OCI-LY7 (cell line): ENCODE results near the gene E2F3. TPM values are rescaled to one million over a fixed set of nuclear protein-coding genes. Genes with fewer than 3 reads are reported as not detected.

Experiments
- BruUV-seq: library from RNA; stranded (reverse); fragments of 400-500 nt; replicated peaks from 2 replicates; lab custom pipeline; 2021; lab: Mats Ljungman, UMichigan
- CTCF ChIA-PET: fragments of 300-600 bp; sonication (Branson Sonifier 250); formaldehyde crosslinking; loops from one replicate; lab custom pipeline; 2022; ENCODE audit warnings: antibody characterized with exemption; ENCODE audit not compliant: unreplicated experiment; lab: Charles Lee
- POLR2A ChIA-PET: fragments of 300-600 bp; sonication (Branson Sonifier 250); formaldehyde crosslinking; loops from one replicate; lab custom pipeline; 2022; ENCODE audit warnings: antibody characterized with exemption; lab: Charles Lee
- DNase-seq: peaks from one replicate; pipeline ENCODE4 v3.0.0-alpha.2; 2015; ENCODE audit warnings: low spot score
- H2AFZ ChIP-seq: fragments of 200-600 bp; sonication (generic), shearing (Covaris generic); 2 replicates; pipeline ENCODE4 v1.6.1; 2014; ENCODE audit warnings: mild to moderate bottlenecking, antibody characterized with exemption, low read length, moderate library complexity
- H3K27ac ChIP-seq: fragments of 200-600 bp; sonication (generic); 2 replicates; pipeline ENCODE4 v1.5.1; 2014; ENCODE audit warnings: mixed run types, low read depth, mild to moderate bottlenecking, moderate library complexity, low read length, inconsistent platforms; ENCODE audit not compliant: poor library complexity, severe bottlenecking
- H3K36me3 ChIP-seq: fragments of 200-600 bp; sonication (generic); 2 replicates; pipeline ENCODE4 v1.6.1; 2014; ENCODE audit warnings: mild to moderate bottlenecking, antibody characterized with exemption, low read length, moderate library complexity, mixed read lengths; ENCODE audit not compliant: insufficient read depth
- H3K4me1 ChIP-seq: fragments of 200-600 bp; sonication (generic); 2 replicates; pipeline ENCODE4 v1.5.1; 2014; ENCODE audit warnings: mild to moderate bottlenecking, low read length; ENCODE audit not compliant: insufficient read depth, poor library complexity, severe bottlenecking
- H3K4me2 ChIP-seq: fragments of 200-600 bp; sonication (generic); 2 replicates; pipeline ENCODE4 v1.6.1; 2014; ENCODE audit warnings: mild to moderate bottlenecking, low read length
- H3K4me3 ChIP-seq: fragments of 200-600 bp; sonication (generic); 2 replicates; pipeline ENCODE4 v1.5.1; 2014; ENCODE audit warnings: mild to moderate bottlenecking, low read depth, low read length; ENCODE audit not compliant: poor library complexity, severe bottlenecking
- H3K79me2 ChIP-seq: fragments of 200-600 bp; sonication (generic); 2 replicates; pipeline ENCODE4 v1.6.1; 2016; ENCODE audit warnings: low read depth, mild to moderate bottlenecking, low read length, moderate library complexity, mixed read lengths; ENCODE audit not compliant: insufficient read depth
- H3K9me2 ChIP-seq: fragments of 200-600 bp; sonication (generic); 2 replicates; pipeline ENCODE4 v1.6.1; 2016; ENCODE audit warnings: mild to moderate bottlenecking, low read length, mixed read lengths; ENCODE audit not compliant: insufficient read depth
- H3K9me3 ChIP-seq: fragments of 200-600 bp; sonication (generic); 2 replicates; pipeline ENCODE4 v1.6.1; 2014; ENCODE audit warnings: mild to moderate bottlenecking, mixed run types, low read length, mixed read lengths
- H4K20me1 ChIP-seq: fragments of 200-600 bp; sonication (generic); 2 replicates; pipeline ENCODE4 v1.6.1; 2014; ENCODE audit warnings: mild to moderate bottlenecking, antibody characterized with exemption, low read length, moderate library complexity, mixed read lengths; ENCODE audit not compliant: insufficient read depth
- CTCF ChIP-seq: fragments of 200-600 bp; sonication (generic); conservative IDR thresholded peaks from 2 replicates; pipeline ENCODE4 v1.5.1; 2014; ENCODE audit warnings: mild to moderate bottlenecking, antibody characterized with exemption, low read length, moderate library complexity, mixed read lengths
- EZH2phosphoT487 ChIP-seq: fragments of 200-600 bp; sonication (generic); IDR thresholded peaks from 2 replicates; pipeline ENCODE4 v1.6.1; 2018; ENCODE audit warnings: low read depth, borderline replicate concordance, mild to moderate bottlenecking, mixed run types, antibody characterized with exemption, low read length, moderate library complexity, mixed read lengths
- intact Hi-C: fragments of 100-400 bp; cut with micrococcal nuclease; formaldehyde crosslinking; loops from one replicate; pipeline ENCODE4 v1.10.0; 2022; ENCODE audit not compliant: unreplicated experiment
- total RNA-seq, 2 experiments: library from RNA; depleted of rRNA in 1 of 2; stranded (reverse); fragments of >200 nt in 1 of 2; shearing (Covaris generic) in 1 of 2; gene quantifications; 2 replicates each; pipeline ENCODE4 v1.2.3, GENCODE V29; 2014 to 2022

E2F3 gene
- total RNA-seq, 2 experiments from 2014 or later: 12.4 to 31.2 TPM

- intact Hi-C loops: no loop called here
- Histone ChIP-seq H3K4me1 (no peaks in the 10 kb centered on the region), H3K4me3 (no peak overlapping the region), H3K36me3 (peaks cover 69% of the 10 kb centered on the region), H3K27ac (no peak overlapping the region), H3K9me2 (no peaks in the 10 kb centered on the region), H3K9me3 (no peaks in the 10 kb centered on the region), H4K20me1 (no peaks in the 10 kb centered on the region), H3K4me2 (no peak overlapping the region), H3K79me2 (peaks cover 5% of the 10 kb centered on the region; the same call in 1 of the 2 replicates), H2AFZ (no peak overlapping the region)
- BruUV-seq: TSS peak; percentile 3
- CTCF ChIA-PET: no interaction called here
- no peak for TF ChIP-seq EZH2phosphoT487
- no peak for TF ChIP-seq CTCF
- DNase-seq: no peak
- POLR2A ChIA-PET: no interaction called here
These were observed 79.6 kb downstream of the E2F3 start for GRCh38 chr6:20481281-20481680.

GRCh38 chr6:20483887-20484497 lies 82.3 kb downstream of the E2F3 start:
- no peaks in the 10 kb centered on the region for H3K79me2 ChIP-seq
- no peak for DNase-seq
- H2AFZ ChIP-seq: no peak overlapping the region
- no peaks in the 10 kb centered on the region for H3K9me3 ChIP-seq
- H3K4me2 ChIP-seq: no peak overlapping the region
- H3K4me3 ChIP-seq: no peak overlapping the region
- ChIA-PET POLR2A (interaction anchor here (0.7 to 0.8 kb wide), 2 partner anchors 10 to 16 kb away, joined by 3 read pairs; no protein-coding TSS in a partner anchor), CTCF (no interaction called here)
- peaks cover 96% of the 10 kb centered on the region for H3K36me3 ChIP-seq
- no peak overlapping the region for H3K27ac ChIP-seq
- H4K20me1 ChIP-seq: no peaks in the 10 kb centered on the region
- TF ChIP-seq CTCF: no peak
- no peak for TF ChIP-seq EZH2phosphoT487
- BruUV-seq: no TSS peak
- intact Hi-C loops: no loop called here
- no peaks in the 10 kb centered on the region for H3K9me2 ChIP-seq
- no peaks in the 10 kb centered on the region for H3K4me1 ChIP-seq

- Histone ChIP-seq H3K4me1 (no peaks in the 10 kb centered on the region), H3K4me2 (no peak overlapping the region), H3K9me2 (no peaks in the 10 kb centered on the region), H3K36me3 (peaks cover 99% of the 10 kb centered on the region), H3K27ac (no peak overlapping the region), H3K4me3 (no peak overlapping the region), H3K9me3 (no peaks in the 10 kb centered on the region), H3K79me2 (no peaks in the 10 kb centered on the region), H2AFZ (no peak overlapping the region), H4K20me1 (no peaks in the 10 kb centered on the region)
- no peak for DNase-seq
- no peak for TF ChIP-seq CTCF
- TF ChIP-seq EZH2phosphoT487: no peak
- BruUV-seq: no TSS peak
- ChIA-PET CTCF (no interaction called here), POLR2A (no interaction called here)
- intact Hi-C loops: no loop called here
These were observed 85.0 kb downstream of the E2F3 start for GRCh38 chr6:20486641-20487040.
